ENCODE results near the gene MBD5.

GRCh38 chr2:147998203-147998602, 22.7 kb upstream of the MBD5 start:
- TF ChIP-seq POLR2A (IDR thresholded peaks at IDR 0.05) (no peak), CTCF (IDR thresholded peaks at IDR 0.05) (no peak), EP300 (IDR thresholded peaks at IDR 0.05) (no peak), POLR2AphosphoS5 (IDR thresholded peaks at IDR 0.05) (no peak)
